ENCODE data around the gene CFAP251.
"Not testable (repeated sequence)": the region's sequence is repeated elsewhere in the genome, so short reads cannot be mapped to it uniquely, and the experiment has no call there.

DNA sequence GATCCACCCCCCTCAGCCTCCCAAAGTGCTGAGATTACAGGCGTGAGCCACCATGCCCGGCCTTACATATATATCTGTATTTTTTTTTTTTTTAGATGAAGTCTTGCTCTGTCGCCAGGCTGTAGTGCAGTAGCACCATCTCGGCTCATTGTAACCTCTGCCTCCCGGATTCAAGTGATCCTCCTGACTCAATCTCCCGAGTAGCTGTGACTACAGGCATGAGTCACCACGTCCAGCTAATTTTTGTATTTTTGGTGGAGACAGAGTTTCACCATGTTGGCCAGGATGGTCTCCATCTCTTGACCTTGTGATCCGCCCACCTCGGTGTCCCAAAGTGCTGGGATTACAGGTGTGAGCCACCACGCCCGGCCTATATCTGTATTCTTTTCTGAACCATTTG, 33.3 kb upstream of the CFAP251 start:
- TF ChIP-seq POLR2A (IDR thresholded peaks at IDR 0.05; ENCODE audit: low read depth) = not testable (repeated sequence)
- TF ChIP-seq, protein P1, sequence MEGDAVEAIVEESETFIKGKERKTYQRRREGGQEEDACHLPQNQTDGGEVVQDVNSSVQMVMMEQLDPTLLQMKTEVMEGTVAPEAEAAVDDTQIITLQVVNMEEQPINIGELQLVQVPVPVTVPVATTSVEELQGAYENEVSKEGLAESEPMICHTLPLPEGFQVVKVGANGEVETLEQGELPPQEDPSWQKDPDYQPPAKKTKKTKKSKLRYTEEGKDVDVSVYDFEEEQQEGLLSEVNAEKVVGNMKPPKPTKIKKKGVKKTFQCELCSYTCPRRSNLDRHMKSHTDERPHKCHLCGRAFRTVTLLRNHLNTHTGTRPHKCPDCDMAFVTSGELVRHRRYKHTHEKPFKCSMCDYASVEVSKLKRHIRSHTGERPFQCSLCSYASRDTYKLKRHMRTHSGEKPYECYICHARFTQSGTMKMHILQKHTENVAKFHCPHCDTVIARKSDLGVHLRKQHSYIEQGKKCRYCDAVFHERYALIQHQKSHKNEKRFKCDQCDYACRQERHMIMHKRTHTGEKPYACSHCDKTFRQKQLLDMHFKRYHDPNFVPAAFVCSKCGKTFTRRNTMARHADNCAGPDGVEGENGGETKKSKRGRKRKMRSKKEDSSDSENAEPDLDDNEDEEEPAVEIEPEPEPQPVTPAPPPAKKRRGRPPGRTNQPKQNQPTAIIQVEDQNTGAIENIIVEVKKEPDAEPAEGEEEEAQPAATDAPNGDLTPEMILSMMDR (IDR thresholded peaks at IDR 0.05) = not testable (repeated sequence)
